ENCODE data around the gene PDE1A. TPM values are rescaled to one million over a fixed set of nuclear protein-coding genes. Genes with fewer than 3 reads are reported as not detected.
A peak's percentile ranks its signal among the peaks of the same experiment; 100 is the strongest.

PDE1A gene
- total RNA-seq, 2 donors from 2014 or later = 0.31 TPM; not detected in 1

DNA sequence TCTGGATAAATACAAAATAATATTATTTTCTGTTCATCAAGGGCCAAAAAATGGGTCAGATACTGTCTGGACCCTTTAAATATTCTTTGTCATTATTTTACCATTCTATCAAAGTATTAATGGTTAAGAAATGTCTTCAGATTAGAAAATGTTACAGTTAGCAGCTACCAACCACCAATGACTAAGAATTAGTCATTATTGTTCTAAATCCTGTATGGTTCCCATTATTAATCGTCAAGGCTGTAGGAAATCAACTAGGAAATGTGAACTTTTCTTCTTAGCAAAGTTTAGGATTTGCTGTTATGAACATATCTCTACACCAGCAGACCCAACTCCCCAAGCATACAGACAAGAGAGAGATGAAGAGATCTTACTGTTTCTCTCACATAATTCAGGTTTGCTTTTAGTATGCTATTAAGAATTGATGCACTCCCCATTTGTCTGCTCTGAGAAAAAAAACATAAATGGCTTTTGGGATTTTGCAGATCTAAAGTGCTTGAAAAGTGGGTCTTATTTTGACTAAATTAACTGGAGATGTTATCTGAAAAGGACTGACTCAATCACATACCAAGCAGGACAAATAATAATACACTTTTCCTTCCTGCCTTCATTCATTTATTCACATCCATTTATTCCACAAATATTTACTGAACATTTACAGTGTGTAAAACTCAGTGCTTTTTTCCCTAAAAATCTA is 293.5 kb downstream of the PDE1A start:
- Mint-ChIP-seq H3K27ac (no peak overlapping the region), H3K4me1 (no peaks in the 10 kb centered on the region), H3K27me3 (ENCODE audit: insufficient read depth) (no peaks in the 10 kb centered on the region), H3K36me3 (ENCODE audit: low read depth) (no peaks in the 10 kb centered on the region), H3K9me3 (no peaks in the 10 kb centered on the region), H3K4me3 (no peak overlapping the region)
- H3K9ac ChIP-seq (ENCODE audit: extremely low read depth, low read length, poor library complexity, severe bottlenecking) = no peak overlapping the region
- TF ChIP-seq, protein P1, sequence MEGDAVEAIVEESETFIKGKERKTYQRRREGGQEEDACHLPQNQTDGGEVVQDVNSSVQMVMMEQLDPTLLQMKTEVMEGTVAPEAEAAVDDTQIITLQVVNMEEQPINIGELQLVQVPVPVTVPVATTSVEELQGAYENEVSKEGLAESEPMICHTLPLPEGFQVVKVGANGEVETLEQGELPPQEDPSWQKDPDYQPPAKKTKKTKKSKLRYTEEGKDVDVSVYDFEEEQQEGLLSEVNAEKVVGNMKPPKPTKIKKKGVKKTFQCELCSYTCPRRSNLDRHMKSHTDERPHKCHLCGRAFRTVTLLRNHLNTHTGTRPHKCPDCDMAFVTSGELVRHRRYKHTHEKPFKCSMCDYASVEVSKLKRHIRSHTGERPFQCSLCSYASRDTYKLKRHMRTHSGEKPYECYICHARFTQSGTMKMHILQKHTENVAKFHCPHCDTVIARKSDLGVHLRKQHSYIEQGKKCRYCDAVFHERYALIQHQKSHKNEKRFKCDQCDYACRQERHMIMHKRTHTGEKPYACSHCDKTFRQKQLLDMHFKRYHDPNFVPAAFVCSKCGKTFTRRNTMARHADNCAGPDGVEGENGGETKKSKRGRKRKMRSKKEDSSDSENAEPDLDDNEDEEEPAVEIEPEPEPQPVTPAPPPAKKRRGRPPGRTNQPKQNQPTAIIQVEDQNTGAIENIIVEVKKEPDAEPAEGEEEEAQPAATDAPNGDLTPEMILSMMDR (conservative IDR thresholded peaks at IDR 0.05) = no peak
- H3K9me3 ChIP-seq (ENCODE audit: control insufficient read depth, low read length) = no peaks in the 10 kb centered on the region
- no peaks in the 10 kb centered on the region for H3K4me1 ChIP-seq (ENCODE audit: control insufficient read depth, insufficient read depth, low read length)
- WGBS, 2 experiments (ENCODE audit: insufficient coverage in 1 of 2, insufficient read length in 1 of 2) = 85% methylated on average over 1 of the region's 1 CpG; no CpG with 5 or more reads in 1 of the 2 experiments
- no peaks in the 10 kb centered on the region for H3K27me3 ChIP-seq (ENCODE audit: control insufficient read depth, insufficient read depth, low read length, poor library complexity, severe bottlenecking)
- H3K4me3 ChIP-seq (ENCODE audit: low read length) = no peak overlapping the region
- DNase-seq = no peak
- H3K27ac ChIP-seq (ENCODE audit: low read depth, low read length) = no peak overlapping the region
- H3K36me3 ChIP-seq (ENCODE audit: control insufficient read depth, insufficient read depth, low read length) = no peaks in the 10 kb centered on the region

DNA sequence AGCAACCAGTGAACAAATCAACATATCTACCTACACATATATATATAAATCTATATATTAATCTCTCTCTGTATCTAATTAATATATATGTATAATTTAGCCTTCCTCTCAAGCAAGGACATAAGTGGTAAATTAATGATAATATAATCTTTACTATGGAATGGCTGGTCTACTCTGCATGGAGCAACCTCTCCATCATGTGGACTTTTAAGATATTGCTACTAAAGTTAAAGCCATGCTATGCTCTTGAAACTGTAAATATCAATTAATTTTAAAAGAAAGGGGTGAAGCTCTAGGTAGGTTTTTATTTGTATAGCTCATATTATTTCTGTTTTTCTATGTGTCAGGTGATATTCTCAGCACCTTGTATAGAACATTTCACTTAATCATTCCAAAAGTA is 294.2 kb downstream of the PDE1A start:
- Histone ChIP-seq H3K27ac (ENCODE audit: low read depth, low read length) (no peak overlapping the region), H3K27me3 (ENCODE audit: control insufficient read depth, insufficient read depth, low read length, poor library complexity, severe bottlenecking) (no peaks in the 10 kb centered on the region)
- H3K36me3 Mint-ChIP-seq (ENCODE audit: low read depth) = no peaks in the 10 kb centered on the region

DNA sequence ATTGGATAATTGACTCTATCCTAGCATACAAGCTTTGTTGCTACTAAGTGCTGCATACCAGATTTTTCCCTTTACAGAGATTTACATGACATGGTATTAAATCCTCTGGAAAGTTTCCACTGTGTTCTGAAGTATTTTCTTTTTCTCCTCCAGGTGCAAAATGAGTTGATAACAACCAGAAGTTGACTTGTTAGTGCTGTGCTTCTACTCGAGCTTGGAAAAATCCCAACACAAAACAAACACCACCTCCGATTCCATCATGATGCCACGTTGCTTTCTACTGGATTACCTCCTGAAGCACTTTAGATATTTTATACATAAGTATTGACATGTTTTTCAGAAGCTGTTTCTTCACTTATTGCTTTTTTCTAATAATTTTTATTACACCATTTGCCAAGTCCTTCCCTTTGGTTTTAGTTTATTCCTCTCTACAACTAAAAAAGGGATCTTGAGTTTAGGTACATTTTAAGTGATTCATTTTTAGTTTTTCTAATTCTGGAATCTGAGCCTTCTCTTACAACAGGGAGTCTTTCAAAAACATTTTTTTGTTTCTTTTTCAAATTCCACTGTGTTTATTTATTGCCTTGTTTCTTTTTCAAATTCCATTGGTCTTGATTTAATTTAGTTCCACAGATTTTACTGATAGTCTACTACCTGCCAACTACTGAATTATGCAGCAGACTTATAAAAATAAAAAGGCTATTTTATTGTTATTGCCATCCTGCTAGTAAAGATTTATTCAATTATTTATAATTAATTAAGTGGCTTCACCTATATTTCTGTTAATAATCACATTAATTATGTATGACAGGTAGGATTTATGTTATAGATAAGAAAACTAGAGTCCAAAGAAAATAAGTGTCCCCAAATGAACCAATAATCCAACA is 297.8 kb downstream of the PDE1A start:
- DNase-seq = no peak
- TF ChIP-seq, protein P1 (conservative IDR thresholded peaks at IDR 0.05) = no peak
- Histone ChIP-seq H3K9me3 (ENCODE audit: control insufficient read depth, low read length) (no peaks in the 10 kb centered on the region), H3K27me3 (ENCODE audit: control insufficient read depth, insufficient read depth, low read length, poor library complexity, severe bottlenecking) (no peaks in the 10 kb centered on the region), H3K36me3 (ENCODE audit: control insufficient read depth, insufficient read depth, low read length) (no peaks in the 10 kb centered on the region), H3K27ac (ENCODE audit: low read depth, low read length) (no peak overlapping the region), H3K9ac (ENCODE audit: extremely low read depth, low read length, poor library complexity, severe bottlenecking) (no peak overlapping the region), H3K4me1 (ENCODE audit: control insufficient read depth, insufficient read depth, low read length) (no peaks in the 10 kb centered on the region), H3K4me3 (ENCODE audit: low read length) (no peak overlapping the region)
- Mint-ChIP-seq H3K27me3 (ENCODE audit: insufficient read depth) (no peaks in the 10 kb centered on the region), H3K9me3 (no peaks in the 10 kb centered on the region), H3K36me3 (ENCODE audit: low read depth) (no peaks in the 10 kb centered on the region), H3K4me3 (no peak overlapping the region), H3K27ac (no peak overlapping the region), H3K4me1 (no peaks in the 10 kb centered on the region)
- WGBS, 2 experiments (ENCODE audit: insufficient coverage in 1 of 2, insufficient read length in 1 of 2) = 84% methylated on average over 3 of the region's 3 CpGs; no CpG with 5 or more reads in 1 of the 2 experiments

More for the DNA sequence above, 294.2 kb downstream of the PDE1A start:
- H3K27me3 Mint-ChIP-seq (ENCODE audit: insufficient read depth) = no peaks in the 10 kb centered on the region
- no peaks in the 10 kb centered on the region for H3K4me1 ChIP-seq (ENCODE audit: control insufficient read depth, insufficient read depth, low read length)
- H3K4me3 ChIP-seq (ENCODE audit: low read length) = no peak overlapping the region
- DNase-seq = no peak
- no peak overlapping the region for H3K4me3 Mint-ChIP-seq
- H3K9ac ChIP-seq (ENCODE audit: extremely low read depth, low read length, poor library complexity, severe bottlenecking) = no peak overlapping the region
- no peak overlapping the region for H3K27ac Mint-ChIP-seq
- TF ChIP-seq, protein P1 (conservative IDR thresholded peaks at IDR 0.05) = peak; percentile 48
- no peaks in the 10 kb centered on the region for H3K36me3 ChIP-seq (ENCODE audit: control insufficient read depth, insufficient read depth, low read length)
- no peaks in the 10 kb centered on the region for H3K4me1 Mint-ChIP-seq
- H3K9me3 Mint-ChIP-seq = no peaks in the 10 kb centered on the region
- H3K9me3 ChIP-seq (ENCODE audit: control insufficient read depth, low read length) = no peaks in the 10 kb centered on the region
